Epithelial cell of esophagus (primary cell): Measurements from ENCODE around the gene KEL.

Experiments used
- DNase-seq: peaks from one replicate; pipeline ENCODE4 v3.0.0; 2010; ENCODE audit warnings: low read depth
- H3K4me3 ChIP-seq: 2 replicates; pipeline ENCODE4 v1.5.1; 2011; ENCODE audit warnings: mild to moderate bottlenecking, low read length, control low read depth
- CTCF ChIP-seq: IDR thresholded peaks from 2 replicates; pipeline ENCODE4 v1.5.1; 2011; ENCODE audit warnings: low read depth, mild to moderate bottlenecking, low read length, control low read depth, inconsistent platforms; ENCODE audit not compliant: insufficient read depth; ENCODE audit errors: missing control alignments

Gene KEL

DNA sequence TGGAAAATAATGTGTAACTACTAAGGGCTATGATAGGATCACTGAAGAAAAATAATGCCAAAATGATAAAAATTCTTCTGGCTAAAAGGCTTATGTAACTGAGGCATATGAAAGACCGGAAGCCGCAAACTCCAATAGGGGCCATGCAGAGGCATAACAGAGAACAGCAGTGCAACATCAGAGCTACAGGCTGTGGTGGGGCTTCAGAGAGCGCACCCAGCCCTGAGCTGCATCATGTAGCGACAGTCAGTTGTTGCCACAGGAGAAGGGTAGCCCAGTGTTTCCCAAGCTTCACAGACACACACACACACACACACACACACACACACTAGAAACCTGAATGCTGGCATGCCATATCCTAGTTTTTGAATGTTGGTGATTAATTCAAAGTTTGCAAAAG is 13.6 kb downstream of the KEL start:
- no peak overlapping the region for H3K4me3 ChIP-seq
- DNase-seq, result no peak
- TF ChIP-seq CTCF, result no peak

DNA sequence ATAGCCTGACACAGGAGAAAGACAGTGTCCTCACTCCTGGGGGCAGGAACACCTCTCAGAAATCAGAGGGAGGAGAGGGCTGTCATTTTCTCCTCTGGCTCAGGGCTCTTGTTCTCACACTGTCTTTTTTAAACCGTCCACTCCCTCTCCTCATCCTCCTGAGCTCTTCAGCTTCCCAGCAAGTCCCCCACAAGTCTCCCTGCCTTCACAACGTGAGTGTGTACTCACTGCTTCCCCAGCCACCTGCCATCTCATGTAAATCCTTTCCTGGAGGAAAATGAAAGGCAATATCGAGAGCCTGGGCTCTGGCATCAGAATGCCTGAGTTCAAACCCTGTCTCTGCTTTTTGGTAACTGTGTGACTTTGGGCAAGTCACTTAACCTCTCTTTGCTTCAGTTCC is 17.2 kb downstream of the KEL start:
- DNase-seq, result no peak
- H3K4me3 ChIP-seq, result no peak overlapping the region
- no peak for TF ChIP-seq CTCF

GRCh38 chr7:142943706-142944268 is 18.4 kb downstream of the KEL start:
- no peak overlapping the region for H3K4me3 ChIP-seq
- no peak for TF ChIP-seq CTCF
- peak; percentile 50 for DNase-seq

GRCh38 chr7:142942746-142943145 is 19.4 kb downstream of the KEL start:
- TF ChIP-seq CTCF, result no peak
- no peak for DNase-seq
- no peak overlapping the region for H3K4me3 ChIP-seq

- H3K4me3 ChIP-seq, result no peak overlapping the region
- DNase-seq, result no peak
- no peak for TF ChIP-seq CTCF
These were observed 20.6 kb downstream of the KEL start for GRCh38 chr7:142941541-142941940.

DNA sequence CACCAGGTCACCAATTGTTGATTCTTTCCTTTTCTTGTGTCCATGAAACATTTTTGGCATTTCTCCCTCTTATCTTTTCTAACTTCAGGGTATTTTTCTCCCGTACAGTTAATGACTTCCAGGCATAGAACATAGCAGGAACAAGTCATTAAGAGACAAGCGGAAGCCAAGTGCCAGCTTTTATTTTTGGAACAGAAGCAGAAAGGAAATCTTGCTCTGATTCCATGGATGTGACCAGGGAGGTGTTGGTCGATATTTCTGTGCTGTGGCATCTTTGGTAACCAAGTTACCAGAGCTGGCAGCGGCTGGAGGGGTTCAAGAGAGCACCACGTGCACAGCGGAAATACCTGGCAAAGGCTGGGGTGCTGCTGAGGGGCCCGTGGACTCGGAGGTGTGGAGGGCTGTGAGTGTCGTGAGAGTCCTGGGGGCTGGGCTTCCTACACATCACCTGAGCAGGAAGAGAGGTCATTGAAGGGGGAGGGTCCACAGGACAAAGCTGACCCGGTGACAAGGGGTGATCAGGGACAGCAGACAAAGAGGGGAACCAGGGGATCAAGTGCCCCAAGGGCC is 21.1 kb downstream of the KEL start:
- DNase-seq, result no peak
- H3K4me3 ChIP-seq, result no peak overlapping the region
- TF ChIP-seq CTCF, result no peak

GRCh38 chr7:142939226-142939910 is 22.8 kb downstream of the KEL start, which contains the start of gene LLCFC1:
Gene LLCFC1, plus strand, starts transcription at chr7:142939484. Its CDS starts 138 bp downstream, at chr7:142939622.
- H3K4me3 ChIP-seq, result no peak within 1 kb of the TSS
- TF ChIP-seq CTCF, result no peak
- no peak for DNase-seq
